Measurements from ENCODE around the gene TMEM220.

The TMEM220 gene

GRCh38 chr17:10756185-10756584 lies 26.4 kb upstream of the TMEM220 start:
- no peak overlapping the region for H3K4me3 ChIP-seq (ENCODE audit: low read length in 2 of 2)
- H3K4me1 ChIP-seq (ENCODE audit: control insufficient read depth in 2 of 2, insufficient read depth in 2 of 2, low read length in 2 of 2), result peaks cover 3 to 22% of the 10 kb centered on the region in 2 donors
- peak overlapping the region; percentile 72 to 76 for H3K27ac ChIP-seq (ENCODE audit: low read depth in 2 of 2, low read length in 2 of 2)
- no peak overlapping the region for H3K9ac ChIP-seq (ENCODE audit: low read depth in 1 of 2, low read length in 2 of 2)
- H3K9me3 ChIP-seq (ENCODE audit: control insufficient read depth in 2 of 2, low read length in 2 of 2), result no peaks in the 10 kb centered on the region
- H3K36me3 ChIP-seq (ENCODE audit: control insufficient read depth in 2 of 2, insufficient read depth in 2 of 2, low read length in 2 of 2), result no peaks in the 10 kb centered on the region
- no peaks in the 10 kb centered on the region for H3K27me3 ChIP-seq (ENCODE audit: control insufficient read depth in 2 of 2, insufficient read depth in 2 of 2, low read length in 2 of 2)

- Histone ChIP-seq H3K9ac (ENCODE audit: low read depth in 1 of 2, low read length in 2 of 2) (no peak overlapping the region), H3K9me3 (ENCODE audit: control insufficient read depth in 2 of 2, low read length in 2 of 2) (no peaks in the 10 kb centered on the region), H3K27me3 (ENCODE audit: control insufficient read depth in 2 of 2, insufficient read depth in 2 of 2, low read length in 2 of 2) (no peaks in the 10 kb centered on the region), H3K4me1 (ENCODE audit: control insufficient read depth in 2 of 2, insufficient read depth in 2 of 2, low read length in 2 of 2) (peaks cover 3 to 22% of the 10 kb centered on the region in 2 donors), H3K4me3 (ENCODE audit: low read length in 2 of 2) (no peak overlapping the region), H3K27ac (ENCODE audit: low read depth in 2 of 2, low read length in 2 of 2) (peak overlapping the region; percentile 72 to 76), H3K36me3 (ENCODE audit: control insufficient read depth in 2 of 2, insufficient read depth in 2 of 2, low read length in 2 of 2) (no peaks in the 10 kb centered on the region)
Measured at GRCh38 chr17:10755592-10756127, 25.8 kb upstream of the TMEM220 start.

- Histone ChIP-seq H3K4me3 (ENCODE audit: low read length in 2 of 2) (no peak overlapping the region), H3K36me3 (ENCODE audit: control insufficient read depth in 2 of 2, insufficient read depth in 2 of 2, low read length in 2 of 2) (no peaks in the 10 kb centered on the region), H3K27me3 (ENCODE audit: control insufficient read depth in 2 of 2, insufficient read depth in 2 of 2, low read length in 2 of 2) (no peaks in the 10 kb centered on the region), H3K9me3 (ENCODE audit: control insufficient read depth in 2 of 2, low read length in 2 of 2) (no peaks in the 10 kb centered on the region), H3K27ac (ENCODE audit: low read depth in 2 of 2, low read length in 2 of 2) (no peak overlapping the region), H3K4me1 (ENCODE audit: control insufficient read depth in 2 of 2, insufficient read depth in 2 of 2, low read length in 2 of 2) (peaks cover 3 to 22% of the 10 kb centered on the region in 2 donors), H3K9ac (ENCODE audit: low read depth in 1 of 2, low read length in 2 of 2) (no peak overlapping the region)
Measured at GRCh38 chr17:10754861-10755591, 25.2 kb upstream of the TMEM220 start.

- no peak overlapping the region for H3K9ac ChIP-seq (ENCODE audit: low read depth in 1 of 2, low read length in 2 of 2)
- H3K27me3 ChIP-seq (ENCODE audit: control insufficient read depth in 2 of 2, insufficient read depth in 2 of 2, low read length in 2 of 2), result no peaks in the 10 kb centered on the region
Measured at GRCh38 chr17:10754109-10754508, 24.3 kb upstream of the TMEM220 start.

GRCh38 chr17:10752696-10753095 lies 22.9 kb upstream of the TMEM220 start:
- Histone ChIP-seq H3K27me3 (ENCODE audit: control insufficient read depth in 2 of 2, insufficient read depth in 2 of 2, low read length in 2 of 2) (no peaks in the 10 kb centered on the region), H3K4me1 (ENCODE audit: control insufficient read depth in 2 of 2, insufficient read depth in 2 of 2, low read length in 2 of 2) (peaks cover 3 to 18% of the 10 kb centered on the region in 2 donors), H3K27ac (ENCODE audit: low read depth in 2 of 2, low read length in 2 of 2) (no peak overlapping the region), H3K9ac (ENCODE audit: low read depth in 1 of 2, low read length in 2 of 2) (no peak overlapping the region), H3K36me3 (ENCODE audit: control insufficient read depth in 2 of 2, insufficient read depth in 2 of 2, low read length in 2 of 2) (no peaks in the 10 kb centered on the region), H3K4me3 (ENCODE audit: low read length in 2 of 2) (no peak overlapping the region), H3K9me3 (ENCODE audit: control insufficient read depth in 2 of 2, low read length in 2 of 2) (no peaks in the 10 kb centered on the region)

More at GRCh38 chr17:10754109-10754508, 24.3 kb upstream of the TMEM220 start:
- H3K4me3 ChIP-seq (ENCODE audit: low read length in 2 of 2), result no peak overlapping the region
- no peaks in the 10 kb centered on the region for H3K36me3 ChIP-seq (ENCODE audit: control insufficient read depth in 2 of 2, insufficient read depth in 2 of 2, low read length in 2 of 2)
- H3K27ac ChIP-seq (ENCODE audit: low read depth in 2 of 2, low read length in 2 of 2), result no peak overlapping the region
- H3K9me3 ChIP-seq (ENCODE audit: control insufficient read depth in 2 of 2, low read length in 2 of 2), result no peaks in the 10 kb centered on the region
- peaks cover 3 to 22% of the 10 kb centered on the region in 2 donors for H3K4me1 ChIP-seq (ENCODE audit: control insufficient read depth in 2 of 2, insufficient read depth in 2 of 2, low read length in 2 of 2)

- Histone ChIP-seq H3K4me3 (ENCODE audit: low read length in 2 of 2) (no peak overlapping the region), H3K4me1 (ENCODE audit: control insufficient read depth in 2 of 2, insufficient read depth in 2 of 2, low read length in 2 of 2) (peaks cover 0 to 7% of the 10 kb centered on the region in 2 donors), H3K36me3 (ENCODE audit: control insufficient read depth in 2 of 2, insufficient read depth in 2 of 2, low read length in 2 of 2) (no peaks in the 10 kb centered on the region), H3K27ac (ENCODE audit: low read depth in 2 of 2, low read length in 2 of 2) (no peak overlapping the region), H3K9me3 (ENCODE audit: control insufficient read depth in 2 of 2, low read length in 2 of 2) (no peaks in the 10 kb centered on the region), H3K9ac (ENCODE audit: low read depth in 1 of 2, low read length in 2 of 2) (no peak overlapping the region), H3K27me3 (ENCODE audit: control insufficient read depth in 2 of 2, insufficient read depth in 2 of 2, low read length in 2 of 2) (no peaks in the 10 kb centered on the region)
Measured at GRCh38 chr17:10751563-10751962, 21.7 kb upstream of the TMEM220 start.

GRCh38 chr17:10750210-10750609 lies 20.4 kb upstream of the TMEM220 start:
- Histone ChIP-seq H3K27ac (ENCODE audit: low read depth in 2 of 2, low read length in 2 of 2) (no peak overlapping the region), H3K27me3 (ENCODE audit: control insufficient read depth in 2 of 2, insufficient read depth in 2 of 2, low read length in 2 of 2) (no peaks in the 10 kb centered on the region)

GRCh38 chr17:10748531-10749181 lies 18.8 kb upstream of the TMEM220 start:
- Histone ChIP-seq H3K36me3 (ENCODE audit: control insufficient read depth in 2 of 2, insufficient read depth in 2 of 2, low read length in 2 of 2) (no peaks in the 10 kb centered on the region), H3K4me3 (ENCODE audit: low read length in 2 of 2) (no peak overlapping the region), H3K4me1 (ENCODE audit: control insufficient read depth in 2 of 2, insufficient read depth in 2 of 2, low read length in 2 of 2) (peaks cover 0 to 17% of the 10 kb centered on the region in 2 donors), H3K9ac (ENCODE audit: low read depth in 1 of 2, low read length in 2 of 2) (no peak overlapping the region), H3K27me3 (ENCODE audit: control insufficient read depth in 2 of 2, insufficient read depth in 2 of 2, low read length in 2 of 2) (no peaks in the 10 kb centered on the region), H3K27ac (ENCODE audit: low read depth in 2 of 2, low read length in 2 of 2) (no peak overlapping the region), H3K9me3 (ENCODE audit: control insufficient read depth in 2 of 2, low read length in 2 of 2) (no peaks in the 10 kb centered on the region)

More at GRCh38 chr17:10750210-10750609, 20.4 kb upstream of the TMEM220 start:
- H3K4me3 ChIP-seq (ENCODE audit: low read length in 2 of 2), result no peak overlapping the region
- H3K4me1 ChIP-seq (ENCODE audit: control insufficient read depth in 2 of 2, insufficient read depth in 2 of 2, low read length in 2 of 2), result peaks cover 0 to 9% of the 10 kb centered on the region in 2 donors
- no peaks in the 10 kb centered on the region for H3K36me3 ChIP-seq (ENCODE audit: control insufficient read depth in 2 of 2, insufficient read depth in 2 of 2, low read length in 2 of 2)
- H3K9me3 ChIP-seq (ENCODE audit: control insufficient read depth in 2 of 2, low read length in 2 of 2), result no peaks in the 10 kb centered on the region
- H3K9ac ChIP-seq (ENCODE audit: low read depth in 1 of 2, low read length in 2 of 2), result no peak overlapping the region

- H3K9ac ChIP-seq (ENCODE audit: low read depth in 1 of 2, low read length in 2 of 2), result no peak overlapping the region
- H3K4me3 ChIP-seq (ENCODE audit: low read length in 2 of 2), result no peak overlapping the region
- no peaks in the 10 kb centered on the region for H3K27me3 ChIP-seq (ENCODE audit: control insufficient read depth in 2 of 2, insufficient read depth in 2 of 2, low read length in 2 of 2)
- H3K9me3 ChIP-seq (ENCODE audit: control insufficient read depth in 2 of 2, low read length in 2 of 2), result no peaks in the 10 kb centered on the region
- H3K36me3 ChIP-seq (ENCODE audit: control insufficient read depth in 2 of 2, insufficient read depth in 2 of 2, low read length in 2 of 2), result no peaks in the 10 kb centered on the region
- H3K4me1 ChIP-seq (ENCODE audit: control insufficient read depth in 2 of 2, insufficient read depth in 2 of 2, low read length in 2 of 2), result peaks cover 0 to 16% of the 10 kb centered on the region in 2 donors
- peak overlapping the region; percentile 17 to 63 for H3K27ac ChIP-seq (ENCODE audit: low read depth in 2 of 2, low read length in 2 of 2)
Measured at GRCh38 chr17:10745231-10745630, 15.4 kb upstream of the TMEM220 start.

GRCh38 chr17:10744501-10745000 lies 14.7 kb upstream of the TMEM220 start:
- Histone ChIP-seq H3K9me3 (ENCODE audit: control insufficient read depth in 2 of 2, low read length in 2 of 2) (no peaks in the 10 kb centered on the region), H3K36me3 (ENCODE audit: control insufficient read depth in 2 of 2, insufficient read depth in 2 of 2, low read length in 2 of 2) (no peaks in the 10 kb centered on the region), H3K4me1 (ENCODE audit: control insufficient read depth in 2 of 2, insufficient read depth in 2 of 2, low read length in 2 of 2) (peaks cover 0 to 17% of the 10 kb centered on the region in 2 donors), H3K9ac (ENCODE audit: low read depth in 1 of 2, low read length in 2 of 2) (no peak overlapping the region), H3K4me3 (ENCODE audit: low read length in 2 of 2) (no peak overlapping the region), H3K27ac (ENCODE audit: low read depth in 2 of 2, low read length in 2 of 2) (peak overlapping the region; percentile 43 to 63), H3K27me3 (ENCODE audit: control insufficient read depth in 2 of 2, insufficient read depth in 2 of 2, low read length in 2 of 2) (no peaks in the 10 kb centered on the region)
